Inflammatory macrophage treated with lipopolysaccharide for 1 hour (primary cell): ENCODE results near the gene VSTM5.
"Not testable (repeated sequence)": the region's sequence is repeated elsewhere in the genome, so short reads cannot be mapped to it uniquely, and the experiment has no call there.

ENCODE experiments used
- DNase-seq, 2 donors: peaks; one replicate each; pipeline ENCODE4 v3.0.0-alpha.2; 2020 to 2022

The VSTM5 gene

GRCh38 chr11:93850594-93851018 lies at the start of gene VSTM5:
VSTM5 (minus strand) TSS chr11:93850618; CDS start chr11:93850502, 116 bp downstream.
- no peak for DNase-seq

- peak; percentile 3 to 16 for DNase-seq
Observed at GRCh38 chr11:93895106-93895862, 44.9 kb upstream of the VSTM5 start.

DNA sequence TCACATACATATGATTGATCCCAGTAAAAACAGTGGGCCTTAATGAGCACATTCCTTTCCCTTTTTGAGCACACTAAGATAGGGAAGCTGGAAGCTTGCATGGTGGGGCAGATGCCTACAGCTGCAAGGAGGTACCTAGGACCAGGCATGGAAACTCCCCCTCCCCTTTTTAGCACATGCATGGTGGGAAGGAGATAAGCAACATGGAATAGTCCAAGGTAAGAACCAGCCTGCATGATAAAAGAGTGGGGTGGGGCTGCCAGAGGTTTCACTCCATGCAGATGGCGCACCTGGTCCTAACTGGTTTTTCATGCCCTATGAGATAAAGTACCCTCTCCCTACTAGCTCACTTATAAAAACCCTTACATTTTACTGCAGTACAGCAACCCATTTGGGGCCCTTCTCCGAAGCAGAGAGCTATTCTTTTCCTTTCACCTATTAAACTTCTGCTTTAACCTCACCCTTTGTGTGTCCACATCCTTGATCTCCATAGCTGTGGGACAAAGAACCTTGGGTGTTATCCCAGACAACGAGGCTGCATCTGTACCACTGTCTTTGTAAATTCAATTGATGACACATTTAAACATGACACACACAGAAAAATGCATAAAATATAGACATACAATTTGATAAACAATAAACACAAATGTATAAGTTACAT lies 40.1 kb upstream of the VSTM5 start:
- no peak for DNase-seq

DNA sequence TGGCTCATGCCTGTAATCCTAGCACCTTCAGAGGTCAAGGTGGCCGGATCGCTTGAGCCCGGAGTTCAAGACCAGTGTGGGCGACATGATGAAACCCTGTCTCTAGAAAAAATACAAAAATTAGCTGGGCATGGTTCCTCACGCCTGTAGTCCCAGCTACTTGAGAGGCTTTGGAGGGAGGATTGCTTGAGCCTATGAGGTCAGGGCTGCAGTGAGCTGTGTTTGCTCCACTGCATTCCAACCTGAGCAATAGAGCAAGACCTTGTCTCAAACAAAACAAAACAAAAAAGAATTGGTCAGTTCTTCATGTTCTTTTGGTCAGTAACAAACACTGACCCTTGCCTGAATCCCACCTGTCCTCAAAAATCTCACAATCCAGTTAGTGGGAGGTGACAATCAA lies 36.7 kb upstream of the VSTM5 start:
- DNase-seq: no peak

- DNase-seq: not testable (repeated sequence)
Observed at GRCh38 chr11:93879114-93879513, 28.7 kb upstream of the VSTM5 start.

DNA sequence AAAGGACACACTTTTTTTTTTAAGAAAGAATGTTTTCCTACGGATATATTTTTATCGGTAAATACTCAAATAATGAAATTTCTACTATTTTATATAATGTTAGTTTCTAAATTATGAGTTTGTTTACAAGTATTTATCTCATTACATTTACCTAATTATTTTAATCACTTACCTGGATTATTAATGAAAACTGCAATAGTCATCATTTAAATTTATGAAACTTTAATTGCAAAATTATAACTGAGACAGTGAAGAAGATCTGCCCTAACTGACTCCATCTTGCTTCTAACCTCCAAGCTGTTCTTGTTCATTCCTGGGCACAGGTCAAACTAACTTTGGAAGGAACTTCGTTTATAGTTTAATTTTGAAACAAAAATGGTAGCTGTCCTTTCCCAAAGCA lies 25.2 kb upstream of the VSTM5 start:
- DNase-seq: no peak

GRCh38 chr11:93871526-93871925 lies 21.1 kb upstream of the VSTM5 start:
- no peak for DNase-seq

DNA sequence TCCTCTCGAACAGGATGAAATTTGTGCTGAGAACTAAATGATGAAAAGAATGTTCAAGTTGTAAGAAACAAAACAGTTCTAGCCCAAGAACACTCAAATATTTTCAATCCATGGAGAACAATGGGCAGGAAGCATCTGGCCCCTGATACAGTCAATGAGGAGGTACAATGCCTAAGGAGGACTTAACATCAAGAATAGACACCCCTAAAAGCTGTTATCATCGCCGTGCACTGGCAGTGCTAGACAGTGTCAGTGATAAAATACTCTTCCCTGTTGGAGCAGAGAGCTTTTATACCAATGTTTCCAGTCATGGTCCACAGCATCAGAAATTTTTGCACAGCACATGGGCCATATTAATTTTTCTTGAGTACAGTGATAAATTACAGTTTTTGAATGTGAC lies 20.2 kb upstream of the VSTM5 start:
- no peak for DNase-seq

GRCh38 chr11:93869830-93870229 lies 19.4 kb upstream of the VSTM5 start:
- no peak for DNase-seq

DNA sequence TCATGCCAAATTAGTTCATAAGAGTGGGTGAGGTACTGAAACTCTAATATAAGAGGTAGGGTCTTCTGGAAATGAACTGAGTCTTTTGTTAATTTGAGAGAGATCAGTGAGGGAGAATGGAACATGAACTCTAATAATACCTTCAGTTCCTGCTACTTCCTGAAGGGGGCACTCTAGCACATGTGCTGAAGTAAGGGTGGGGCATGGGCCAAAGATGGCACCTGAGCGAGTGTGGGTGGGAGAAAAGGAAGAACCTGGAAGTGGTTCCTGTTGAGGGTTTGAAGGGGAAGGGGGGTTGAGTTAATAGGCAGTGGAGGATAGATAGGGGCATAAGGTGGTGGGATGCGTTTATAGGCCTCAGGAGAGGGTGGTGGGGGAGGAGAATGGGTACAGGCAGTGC lies 18.0 kb upstream of the VSTM5 start:
- not testable (repeated sequence) for DNase-seq

- no peak for DNase-seq
Observed at GRCh38 chr11:93861808-93862207, 11.4 kb upstream of the VSTM5 start.

DNA sequence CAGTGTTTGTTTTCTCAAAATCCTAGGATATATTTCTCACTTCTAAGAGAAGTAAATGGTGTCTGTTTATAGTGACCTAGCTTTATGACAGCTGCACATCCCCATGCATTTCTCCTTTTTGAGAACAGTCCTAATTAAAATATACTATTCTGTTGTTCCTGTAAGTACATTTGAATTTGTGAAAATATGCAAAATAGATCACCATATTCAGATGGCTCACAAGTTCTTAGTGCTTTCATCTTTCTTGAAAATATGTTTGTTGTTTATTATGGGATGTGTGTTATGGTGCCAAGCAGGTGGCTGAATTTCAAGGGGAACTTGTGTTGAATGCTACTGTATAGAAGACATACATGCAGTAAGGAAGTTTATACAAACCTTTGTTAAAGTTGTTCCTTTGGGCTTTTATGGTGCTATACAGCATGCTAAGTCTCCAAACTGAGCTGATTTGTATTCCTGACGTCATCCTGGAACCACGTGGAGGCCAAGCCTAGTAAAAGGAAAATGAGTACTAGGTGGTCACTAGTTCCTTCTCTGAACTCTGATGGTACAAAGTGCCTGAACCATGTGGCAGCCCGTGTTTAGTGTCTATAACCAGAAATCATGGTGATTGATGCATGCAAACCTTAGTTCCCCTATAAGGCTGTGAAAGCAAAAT lies 7.8 kb upstream of the VSTM5 start:
- no peak for DNase-seq

GRCh38 chr11:93857413-93858120 lies 7.1 kb upstream of the VSTM5 start:
- DNase-seq: no peak

- no peak for DNase-seq
Observed at GRCh38 chr11:93852242-93852641, 1.8 kb upstream of the VSTM5 start.

- no peak for DNase-seq
Observed at GRCh38 chr11:93849751-93850593, 446 bp downstream of the VSTM5 start.

- DNase-seq: no peak
Observed at GRCh38 chr11:93849201-93849600, 1.2 kb downstream of the VSTM5 start.

DNA sequence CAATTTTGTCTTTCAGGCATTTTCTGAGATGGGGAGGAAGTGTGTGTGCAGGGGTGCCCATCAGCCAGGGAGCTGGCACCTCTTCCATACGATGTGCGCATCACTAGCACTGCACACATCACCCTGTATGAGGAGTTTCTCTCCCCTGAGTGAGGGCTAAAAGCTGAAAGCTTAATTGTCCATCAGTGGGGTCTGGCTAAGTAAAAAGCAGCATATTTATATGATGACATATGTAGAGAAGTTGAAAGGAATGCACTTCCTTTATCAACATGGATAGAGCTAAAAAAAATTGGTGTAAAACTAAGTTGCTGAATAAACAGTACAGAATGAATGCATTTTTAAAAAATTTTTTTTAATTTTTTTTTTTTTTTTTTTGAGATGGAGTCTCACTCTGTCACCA lies 4.0 kb downstream of the VSTM5 start:
- DNase-seq: no peak

DNA sequence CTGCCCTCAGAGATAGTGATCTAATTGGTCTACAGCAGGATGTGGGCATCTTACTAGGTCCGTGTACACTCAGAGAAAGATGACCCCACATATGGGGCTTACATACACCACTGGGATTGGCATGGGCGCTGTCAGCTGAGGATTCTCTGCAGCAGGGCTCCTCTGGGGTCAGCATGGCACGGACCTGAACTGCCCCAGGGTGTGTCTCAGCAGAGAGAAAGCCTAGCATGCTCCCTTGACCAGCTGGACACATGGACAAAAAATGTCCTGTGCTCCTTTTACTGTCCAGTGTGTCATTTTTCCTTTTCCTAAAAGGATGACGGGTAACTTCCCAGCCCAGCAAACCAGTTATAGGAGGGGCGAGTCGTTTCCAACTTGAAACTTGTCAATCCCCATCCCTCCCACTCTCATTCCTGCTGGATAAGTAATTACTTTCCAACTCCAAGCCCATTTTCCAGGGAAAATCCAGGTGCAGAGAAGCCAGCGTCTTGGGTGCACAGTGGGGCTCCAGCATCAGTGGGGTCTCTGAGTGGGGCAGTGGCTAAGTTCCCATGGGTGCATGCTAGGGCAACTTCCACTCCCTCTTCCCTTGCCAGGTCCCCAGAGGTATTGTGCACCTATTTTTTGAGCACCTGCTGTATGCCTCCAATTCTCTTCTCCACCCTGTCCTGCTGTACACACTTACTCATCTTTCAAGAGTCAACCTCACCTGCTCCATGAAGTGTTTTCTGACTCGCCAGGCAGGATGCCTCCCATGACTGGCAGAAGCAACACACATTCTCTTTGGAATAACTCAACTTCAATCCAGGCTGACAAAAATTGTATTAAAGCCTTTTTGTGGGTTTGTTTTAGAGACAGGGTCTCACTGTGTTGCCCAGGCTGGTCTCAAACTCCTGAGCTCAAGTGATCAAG lies 5.0 kb downstream of the VSTM5 start:
- no peak for DNase-seq

DNA sequence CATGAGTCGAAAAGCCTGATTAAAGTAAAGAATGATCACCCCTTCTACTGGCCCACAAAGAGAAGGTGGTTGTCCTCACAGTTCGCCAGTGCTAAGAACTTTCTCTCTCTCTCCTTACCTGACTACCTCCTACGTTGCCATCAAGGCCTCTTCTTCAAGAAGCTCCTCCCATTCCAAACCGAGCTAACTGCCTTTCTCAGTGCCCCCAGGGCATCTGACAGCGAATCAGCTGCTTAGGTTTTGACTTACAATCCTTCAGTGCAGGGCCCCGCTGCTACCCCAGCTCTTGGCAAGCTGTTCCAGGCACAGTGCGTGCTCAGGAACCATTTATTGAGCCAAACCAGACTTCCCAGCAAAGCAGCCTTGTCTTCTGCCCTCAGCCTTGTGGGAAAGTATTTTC lies 5.8 kb downstream of the VSTM5 start:
- no peak for DNase-seq

- DNase-seq: no peak
Observed at GRCh38 chr11:93843906-93844305, 6.5 kb downstream of the VSTM5 start.

GRCh38 chr11:93842461-93842860 lies 8.0 kb downstream of the VSTM5 start:
- no peak for DNase-seq
